ENCODE measurements around the gene SPACA6. TPM values are rescaled to one million over a fixed set of nuclear protein-coding genes. Genes with fewer than 3 reads are reported as not detected.

The SPACA6 gene
- total RNA-seq, 4 donors from 2014 or later = 0.74 to 5.1 (median 3.6) TPM

GRCh38 chr19:51687791-51688670 is 5.1 kb upstream of the SPACA6 start:
- H3K4me3 ChIP-seq (ENCODE audit: low read depth, poor library complexity, severe bottlenecking) = peak overlapping the region; percentile 15
- intact Hi-C loops (cut with DNase I; ENCODE audit: low total_unique reads) = no loop called here
- WGBS, 2 donors = 8% methylated on average over 22 of the region's 22 CpGs
- TF ChIP-seq CTCF (IDR thresholded peaks at IDR 0.05) = no peak
- no peak for TF ChIP-seq POLR2A (IDR thresholded peaks at IDR 0.05)
- DNase-seq (ENCODE audit: low spot score in 2 of 2) = peak in 1 of 2 donors; percentile 93

- intact Hi-C loops (cut with DNase I; ENCODE audit: low total_unique reads) = no loop called here
- 2% methylated on average over 58 to 63 of the region's 63 CpGs for WGBS, 2 donors
- peak overlapping the region; percentile 63 for H3K4me3 ChIP-seq (ENCODE audit: low read depth, poor library complexity, severe bottlenecking)
- DNase-seq (ENCODE audit: low spot score in 2 of 2) = peak; percentile 72 to 97
- TF ChIP-seq POLR2A (IDR thresholded peaks at IDR 0.05) (no peak), CTCF (IDR thresholded peaks at IDR 0.05) (peak in 1 of 3 donors; percentile 8)
Measured at GRCh38 chr19:51688671-51689571, 4.2 kb upstream of the SPACA6 start.

GRCh38 chr19:51689751-51690453 is 3.2 kb upstream of the SPACA6 start:
- DNase-seq (ENCODE audit: low spot score in 2 of 2) = peak in 1 of 2 donors; percentile 89
- intact Hi-C loops (cut with DNase I; ENCODE audit: low total_unique reads) = loop anchor here (2.0 kb wide), 1 partner anchor 29 kb away; no protein-coding TSS in a partner anchor
- TF ChIP-seq CTCF (IDR thresholded peaks at IDR 0.05) = no peak
- TF ChIP-seq POLR2A (IDR thresholded peaks at IDR 0.05) = no peak
- 1% methylated on average over 21 of the region's 21 CpGs for WGBS, 2 donors
- H3K4me3 ChIP-seq (ENCODE audit: low read depth, poor library complexity, severe bottlenecking) = peak overlapping the region; percentile 63

- TF ChIP-seq CTCF (IDR thresholded peaks at IDR 0.05) (no peak), POLR2A (IDR thresholded peaks at IDR 0.05) (no peak)
- WGBS, 2 donors = 1% methylated on average over 16 to 20 of the region's 21 CpGs
- DNase-seq (ENCODE audit: low spot score in 2 of 2) = peak; percentile 51 to 91
- intact Hi-C loops (cut with DNase I; ENCODE audit: low total_unique reads) = loop anchor here (2.0 kb wide), 1 partner anchor 28 kb away; no protein-coding TSS in a partner anchor
- peak overlapping the region; percentile 63 for H3K4me3 ChIP-seq (ENCODE audit: low read depth, poor library complexity, severe bottlenecking)
Measured at GRCh38 chr19:51690454-51691073, 2.6 kb upstream of the SPACA6 start.

- DNase-seq (ENCODE audit: low spot score in 2 of 2) = no peak
- intact Hi-C loops (cut with DNase I; ENCODE audit: low total_unique reads) = loop anchor here (2.0 kb wide), 1 partner anchor 28 kb away; no protein-coding TSS in a partner anchor
- 4 to 8% methylated on average over 9 of the region's 9 CpGs for WGBS, 2 donors
- TF ChIP-seq CTCF (IDR thresholded peaks at IDR 0.05) (no peak), POLR2A (IDR thresholded peaks at IDR 0.05) (no peak)
- H3K4me3 ChIP-seq (ENCODE audit: low read depth, poor library complexity, severe bottlenecking) = no peak overlapping the region
Measured at GRCh38 chr19:51691074-51691583, 2.0 kb upstream of the SPACA6 start.
